NOMO-1 treated with dmso at 0.1 percent for 144 hours (cell line): Measurements from ENCODE around the gene DAGLA.
A peak's percentile ranks its signal among the peaks of the same experiment; 100 is the strongest.

Experiments used
- DNase-seq: peaks from one replicate; lab custom pipeline; 2025; ENCODE audit not compliant: unreplicated experiment; lab: John Stamatoyannopoulos, UW

DAGLA gene

DNA sequence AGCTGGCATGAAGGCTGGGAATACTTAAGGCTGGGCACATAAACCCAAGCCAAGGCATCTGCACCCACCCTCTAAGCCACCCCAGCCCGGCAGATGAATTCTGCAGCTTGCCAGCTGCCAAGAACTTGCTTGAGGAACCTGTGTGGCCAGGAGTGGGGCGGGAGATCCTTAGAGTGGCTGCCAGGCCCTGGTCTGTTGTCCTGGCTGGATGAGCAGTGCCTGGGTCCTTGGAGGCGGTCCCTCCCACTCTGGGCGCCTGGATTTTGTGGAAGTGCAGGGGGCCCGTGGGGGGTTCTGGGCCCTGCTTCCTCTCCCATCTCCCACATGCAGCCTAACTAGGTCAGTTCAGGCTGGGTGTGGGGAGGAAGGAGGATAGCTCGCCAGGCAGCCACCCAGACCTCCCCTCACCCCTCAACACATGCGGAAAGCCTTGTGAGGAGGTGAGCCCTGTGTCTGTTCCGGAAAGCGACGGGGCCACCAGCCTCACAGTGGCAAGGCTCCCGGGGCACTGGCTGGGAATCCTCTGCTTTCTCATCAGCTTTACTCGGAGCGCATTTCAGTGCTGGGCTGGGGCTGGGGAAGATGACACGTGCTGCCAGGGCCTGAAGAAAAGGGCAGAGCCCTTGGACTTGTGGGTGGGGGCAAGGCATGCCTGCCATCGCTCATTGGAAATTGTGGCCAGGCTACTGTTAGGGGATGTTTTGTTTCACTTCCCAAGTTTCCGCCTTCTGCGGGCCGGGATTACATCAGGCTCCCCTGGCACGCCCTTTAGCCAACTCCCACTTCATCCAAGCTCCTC lies 8.4 kb downstream of the DAGLA start:
- DNase-seq, result peak; percentile 75

DNA sequence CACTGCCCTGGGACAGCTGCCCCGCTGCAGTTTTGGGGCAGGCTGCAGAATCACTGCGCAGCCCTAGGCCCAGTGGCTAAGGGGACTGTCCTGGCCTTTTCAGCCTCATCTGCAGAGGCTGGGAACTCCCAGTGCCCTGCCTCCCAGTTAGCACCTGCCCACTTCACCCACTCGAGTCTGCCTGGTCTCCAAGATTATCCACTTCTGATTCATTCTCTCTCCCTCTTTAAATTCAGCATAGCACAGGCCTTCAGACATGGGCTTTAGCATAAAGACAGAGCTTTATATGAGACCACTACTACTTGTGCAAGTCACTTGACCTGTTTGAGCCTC lies 8.9 kb downstream of the DAGLA start:
- DNase-seq, result no peak

DNA sequence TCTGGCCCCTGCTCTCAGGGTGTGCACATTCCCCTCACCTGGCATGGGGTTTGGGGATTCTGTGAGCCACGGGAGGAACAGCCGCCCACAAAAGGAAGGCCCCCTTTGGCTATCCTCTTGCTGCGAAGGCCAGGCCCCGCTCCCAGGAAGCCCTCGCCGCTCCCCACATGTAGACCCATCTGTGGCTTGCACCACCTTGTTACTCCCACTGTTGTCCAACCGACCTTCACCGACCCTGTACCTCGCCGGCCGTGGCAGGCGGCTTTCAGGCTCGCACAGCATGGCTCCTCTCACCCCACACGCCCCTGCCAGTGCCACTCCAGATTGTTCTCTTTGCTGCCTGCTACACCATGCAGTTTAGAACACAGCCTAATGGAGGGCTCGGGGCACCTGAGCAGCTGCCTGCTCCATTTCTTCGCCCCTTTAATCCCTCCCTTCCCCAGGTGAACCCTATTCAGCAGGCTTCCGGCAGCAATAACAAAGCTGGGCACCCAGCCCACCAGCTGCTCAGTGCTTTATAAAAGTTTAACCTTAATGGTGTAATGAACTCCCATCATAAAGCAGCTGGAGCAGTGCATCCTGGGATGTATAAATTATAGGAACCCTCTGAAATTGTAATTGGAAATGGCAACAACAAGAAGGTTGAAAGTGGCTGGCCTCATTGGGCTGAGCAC lies 10.7 kb downstream of the DAGLA start:
- no peak for DNase-seq

DNA sequence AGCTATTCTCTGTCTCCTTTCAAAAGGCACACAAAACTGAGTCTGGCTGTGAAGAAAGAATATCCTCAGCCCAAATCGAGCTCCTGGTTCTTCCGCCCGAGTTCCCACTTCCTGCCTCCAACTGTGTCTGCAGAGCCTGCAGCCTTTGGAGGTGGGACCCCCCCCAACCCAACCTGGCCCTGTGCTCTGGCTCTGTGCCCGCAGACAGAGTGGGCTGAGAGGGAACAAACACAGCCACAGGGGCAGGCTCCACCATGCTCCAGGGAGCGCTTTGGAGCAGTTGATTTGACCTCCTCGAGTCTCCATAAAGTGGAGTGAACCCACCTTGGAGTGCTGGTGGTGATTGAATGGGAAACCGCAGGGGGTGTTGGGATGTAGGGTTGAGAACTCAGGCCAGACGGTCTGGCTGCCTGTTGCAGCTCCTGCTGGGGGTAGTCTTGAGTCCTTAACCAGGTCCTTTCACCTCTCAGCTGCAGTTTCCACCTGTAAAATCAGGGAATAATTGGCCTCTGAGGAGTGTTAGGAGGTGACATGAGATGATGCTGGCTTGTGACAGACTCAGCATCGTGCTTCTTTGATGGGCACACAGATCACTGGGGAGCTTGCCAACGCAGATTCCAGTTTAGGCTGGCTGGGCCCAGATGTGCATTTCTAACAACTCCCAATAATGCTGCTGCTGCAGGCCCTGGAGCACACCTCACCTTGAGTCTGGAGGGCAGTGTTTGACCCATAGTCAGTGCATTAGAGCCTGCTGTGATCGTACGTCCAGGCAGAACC lies 11.4 kb downstream of the DAGLA start:
- DNase-seq, result no peak

DNA sequence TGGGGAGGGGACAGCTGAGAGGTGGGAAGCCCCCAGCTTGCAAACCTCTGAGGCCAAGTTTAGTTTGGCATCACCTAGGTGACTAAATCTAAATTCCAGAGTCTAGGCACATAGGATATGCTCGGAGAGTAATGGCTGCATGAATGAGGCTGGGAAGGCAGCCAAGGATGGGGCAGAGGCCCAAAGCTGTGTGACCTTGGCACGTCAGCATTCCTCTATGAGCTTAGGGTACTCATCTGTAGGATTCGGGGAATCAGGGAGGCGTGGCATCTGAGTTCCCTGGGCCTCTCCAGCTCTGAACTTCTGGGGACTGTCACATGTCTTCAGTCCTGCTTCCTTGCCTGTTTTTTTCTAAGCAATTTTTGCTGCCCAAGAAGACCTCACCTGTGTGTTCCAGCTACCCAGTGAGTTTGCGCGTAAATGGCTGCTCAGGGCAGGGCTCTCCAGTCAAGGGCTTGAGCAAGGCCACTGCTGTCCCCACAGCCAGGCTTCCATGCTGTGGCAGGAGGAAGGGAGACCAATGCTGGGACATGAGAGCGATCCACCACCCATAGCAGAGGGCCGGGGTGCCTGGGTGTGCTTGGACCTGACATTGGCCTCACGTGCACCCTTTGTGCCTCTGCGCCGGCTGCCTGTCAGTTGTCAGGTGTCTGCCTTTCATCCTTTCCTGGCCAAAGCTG lies 13.9 kb downstream of the DAGLA start:
- no peak for DNase-seq

DNA sequence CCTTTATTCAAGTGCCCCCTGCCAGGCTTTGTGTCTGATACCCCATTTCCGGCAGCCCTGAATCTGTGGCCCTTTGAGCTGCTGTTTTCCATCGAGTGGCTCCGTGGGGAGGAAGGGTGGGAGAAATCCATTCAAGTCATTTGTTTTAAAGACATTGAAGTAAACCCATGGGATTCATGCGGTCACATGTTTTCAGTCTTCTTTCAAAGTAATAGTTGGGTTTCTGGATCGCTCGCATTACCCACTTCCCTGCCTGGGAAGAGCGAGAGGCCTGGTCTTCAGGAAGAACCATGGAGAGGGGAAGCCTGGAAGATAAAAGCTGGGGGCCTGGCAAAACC lies 14.4 kb downstream of the DAGLA start:
- no peak for DNase-seq

DNA sequence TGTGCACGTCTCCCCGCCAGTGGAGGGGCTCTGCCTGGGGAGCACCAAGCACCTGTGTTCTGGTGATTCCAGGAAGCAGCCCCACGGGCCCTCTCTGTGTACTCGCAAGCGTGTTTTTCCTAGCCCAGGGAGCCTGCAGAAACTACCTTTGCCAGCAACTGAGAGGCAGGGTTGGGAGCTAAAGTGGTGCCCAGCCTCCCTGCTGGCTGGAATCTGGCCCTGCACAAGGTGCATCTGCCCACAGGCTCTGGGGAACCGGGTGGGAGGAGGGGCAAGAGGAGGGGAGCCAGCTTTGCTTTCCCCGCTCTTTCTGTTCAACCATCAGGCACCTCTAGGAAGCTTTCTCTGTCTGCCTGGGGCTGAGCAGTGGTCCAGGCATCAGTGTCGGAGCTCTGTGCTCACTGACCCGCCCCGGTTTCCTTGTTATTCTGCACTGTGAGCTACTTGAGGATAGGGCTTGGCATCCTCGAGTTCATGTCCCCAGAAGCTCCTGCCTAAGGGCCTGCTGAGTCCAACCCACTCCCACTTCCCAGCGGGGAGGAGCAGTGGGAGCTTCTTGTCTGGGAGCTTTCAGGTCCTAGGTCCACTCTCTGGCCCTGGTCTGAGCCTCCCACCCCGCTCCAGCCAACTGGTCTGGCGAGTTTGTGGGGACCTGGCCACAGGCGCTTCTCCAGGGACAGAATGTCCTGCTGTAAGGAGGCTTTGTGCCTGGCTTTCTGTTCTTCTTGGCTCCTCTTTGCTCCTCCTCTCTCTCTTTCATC lies 14.9 kb downstream of the DAGLA start:
- no peak for DNase-seq

DNA sequence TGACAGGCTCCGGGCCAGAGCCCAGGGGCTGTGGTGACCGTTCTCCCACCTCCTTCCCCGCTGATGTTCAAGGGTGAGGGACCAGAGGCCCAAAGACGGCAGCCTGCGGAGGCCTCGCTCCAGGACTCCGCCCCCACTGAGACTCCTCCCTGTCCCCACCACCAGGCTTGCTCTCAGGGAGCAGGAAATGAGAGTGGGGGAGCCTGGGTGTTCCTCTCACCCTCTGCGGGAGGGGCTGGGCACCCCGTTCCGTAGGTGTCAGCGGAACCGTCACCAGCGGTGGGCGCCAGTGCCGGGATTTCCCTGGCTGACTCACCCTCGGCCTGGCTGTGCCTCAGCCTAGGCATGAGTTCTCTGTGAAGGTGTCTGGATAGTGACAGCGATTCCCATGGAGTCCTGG lies 15.7 kb downstream of the DAGLA start:
- DNase-seq, result peak; percentile 37

DNA sequence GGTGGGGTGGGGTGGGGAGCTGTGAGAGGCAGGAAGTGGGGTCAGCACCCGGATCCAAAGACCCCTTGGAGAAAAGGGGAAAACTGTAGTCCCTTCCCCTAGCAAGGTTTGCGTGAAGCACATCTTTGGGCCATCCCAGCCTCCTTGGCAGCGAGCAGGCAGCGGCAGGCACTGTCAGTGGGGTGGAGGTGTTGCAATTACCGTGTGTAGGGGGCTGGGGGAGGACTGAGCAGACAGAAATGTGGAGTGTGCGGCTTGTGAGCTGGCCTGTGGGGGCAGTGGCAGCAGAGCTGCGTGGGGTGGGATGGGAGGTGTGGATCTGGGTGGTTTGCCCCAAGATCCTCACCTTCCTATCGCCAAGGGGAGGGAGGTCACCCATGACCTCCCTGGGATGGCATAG lies 16.4 kb downstream of the DAGLA start:
- DNase-seq, result no peak

DNA sequence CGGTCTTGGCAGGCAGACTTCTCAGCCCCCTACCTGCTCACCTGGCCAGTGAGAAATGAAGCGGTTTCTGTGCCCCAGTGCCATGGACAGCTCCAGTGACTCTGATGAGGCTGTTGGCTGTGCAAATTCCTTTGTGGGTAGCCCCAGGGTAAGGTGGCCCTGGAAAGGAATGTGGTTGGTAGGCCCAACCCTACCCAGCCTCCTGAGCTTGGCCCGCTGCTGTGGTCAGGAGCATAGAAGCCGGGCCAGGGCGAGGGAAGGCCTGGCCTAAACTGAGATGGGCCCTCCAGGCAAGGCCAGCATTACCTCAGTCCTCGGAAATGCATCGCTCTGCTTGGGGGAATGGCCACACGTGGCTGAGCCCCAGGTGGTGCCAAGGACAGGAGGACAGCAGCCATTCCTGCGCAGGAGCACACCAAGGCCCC lies 16.9 kb downstream of the DAGLA start:
- DNase-seq, result no peak

DNA sequence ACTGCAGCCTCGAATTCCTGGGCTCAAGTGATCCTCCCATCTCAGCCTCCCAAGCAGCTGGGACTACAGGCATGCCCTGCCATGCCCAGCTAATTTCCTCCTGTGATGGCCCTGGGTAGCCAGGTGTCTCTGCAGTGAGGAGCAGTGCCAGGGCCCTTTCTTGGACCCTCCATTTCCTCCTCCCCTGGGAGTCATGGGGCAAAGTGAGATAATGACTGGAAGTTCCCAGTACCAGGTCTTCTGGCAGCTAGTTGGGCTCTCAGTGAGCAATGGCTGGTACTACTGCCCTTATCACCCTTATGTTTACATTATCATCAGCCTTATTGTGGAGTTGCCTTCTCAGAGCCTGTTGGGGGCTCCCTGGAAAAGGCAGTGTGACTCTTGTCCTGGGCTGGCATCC lies 17.6 kb downstream of the DAGLA start:
- no peak for DNase-seq

DNA sequence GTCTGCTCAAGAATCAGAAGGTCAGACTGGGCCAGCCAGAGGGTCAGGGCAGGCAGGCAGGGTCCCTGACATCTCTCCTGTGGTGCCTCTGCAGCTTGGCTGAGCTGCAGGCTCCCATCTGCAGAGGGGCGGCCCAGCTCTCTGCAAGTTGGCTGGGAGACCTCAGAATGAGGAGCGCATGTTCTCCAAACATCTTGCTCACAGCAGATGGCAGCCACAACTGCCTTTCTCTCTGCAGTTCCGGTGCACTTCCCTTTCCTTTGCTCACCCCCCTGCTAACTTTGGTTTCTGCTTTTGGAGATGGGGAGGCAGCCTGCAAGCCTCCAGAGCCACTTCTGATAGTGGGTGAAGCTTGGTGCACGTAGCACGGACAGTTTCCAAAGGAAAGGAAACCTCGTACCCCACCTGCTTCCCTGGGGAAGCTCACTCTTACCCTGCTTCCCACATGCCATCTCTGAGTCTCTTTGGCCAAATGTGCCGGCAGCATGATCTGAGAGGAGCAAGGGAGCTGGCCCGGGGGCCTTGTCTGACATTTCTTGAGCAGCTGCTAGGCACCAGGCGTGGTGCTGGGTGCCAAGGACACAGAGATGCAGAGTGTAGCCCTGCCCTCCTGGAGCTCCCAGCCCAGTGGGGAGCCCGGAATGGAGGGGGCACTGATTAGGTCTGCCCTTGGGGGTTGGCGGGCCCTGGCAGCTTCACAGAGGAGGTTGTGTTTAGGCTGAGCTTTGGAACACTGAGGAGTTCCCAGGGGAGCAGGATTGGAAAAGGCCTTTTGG lies 18.2 kb downstream of the DAGLA start:
- peak; percentile 61 for DNase-seq

DNA sequence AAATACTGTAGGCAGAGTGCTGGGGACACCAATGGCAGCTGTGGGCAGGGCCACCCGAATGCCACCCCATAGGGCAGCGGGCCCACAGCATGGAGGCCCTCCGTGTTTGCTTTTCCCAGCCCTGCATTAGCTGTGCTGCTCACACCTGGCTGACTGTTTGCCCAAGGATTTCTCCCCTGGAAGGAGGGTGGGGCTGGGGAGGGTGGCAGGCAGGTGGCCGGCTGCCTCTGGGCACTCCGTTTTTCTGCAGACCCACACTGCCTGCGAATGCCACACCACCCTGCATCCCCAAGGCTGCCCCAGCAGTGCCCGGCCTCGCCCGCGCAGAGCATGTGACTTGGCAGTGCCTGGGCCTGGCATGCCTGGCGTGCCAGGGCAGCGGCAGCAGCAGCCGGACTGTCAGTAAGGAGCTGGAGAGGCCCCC lies 19.6 kb downstream of the DAGLA start:
- DNase-seq, result no peak

DNA sequence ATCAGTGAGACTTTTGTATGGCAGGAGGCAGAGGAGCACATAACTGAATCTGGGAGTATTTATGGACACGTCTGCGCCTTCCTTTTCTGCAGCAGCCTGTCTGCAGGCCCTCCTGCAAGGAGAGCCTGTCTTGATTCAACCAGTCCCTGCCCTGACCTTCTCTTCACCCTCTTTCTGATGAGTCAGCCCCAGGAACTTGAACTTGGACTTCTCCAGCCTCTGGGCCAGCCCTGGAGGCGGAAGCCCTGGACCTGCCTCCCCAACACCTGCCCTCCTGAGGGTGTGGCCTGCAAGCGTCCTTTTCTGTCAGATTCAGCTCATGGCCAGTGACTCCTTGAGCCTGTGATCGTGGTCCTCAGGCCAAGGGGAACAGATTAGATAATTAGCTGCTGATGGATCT lies 20.0 kb downstream of the DAGLA start:
- peak; percentile 12 for DNase-seq

DNA sequence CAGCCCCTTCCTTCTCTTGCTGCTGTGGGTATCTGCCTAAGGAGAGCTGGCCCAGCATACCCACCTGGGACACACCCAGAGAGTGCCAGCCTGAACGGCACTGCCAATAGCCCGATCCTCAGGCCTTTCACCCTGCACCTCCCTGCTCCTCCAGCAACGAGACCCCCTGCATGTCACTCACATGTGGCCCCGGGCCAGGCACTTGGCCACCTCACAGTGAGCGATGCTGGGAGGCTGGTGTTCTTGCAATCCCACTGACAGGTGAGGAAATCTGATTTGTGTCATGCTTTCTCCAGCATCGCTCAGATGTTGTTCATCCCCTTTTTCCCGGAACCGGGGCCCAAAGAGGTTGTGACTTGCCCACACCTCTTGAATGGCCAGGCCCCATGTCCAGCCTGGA lies 20.5 kb downstream of the DAGLA start:
- DNase-seq, result no peak

DNA sequence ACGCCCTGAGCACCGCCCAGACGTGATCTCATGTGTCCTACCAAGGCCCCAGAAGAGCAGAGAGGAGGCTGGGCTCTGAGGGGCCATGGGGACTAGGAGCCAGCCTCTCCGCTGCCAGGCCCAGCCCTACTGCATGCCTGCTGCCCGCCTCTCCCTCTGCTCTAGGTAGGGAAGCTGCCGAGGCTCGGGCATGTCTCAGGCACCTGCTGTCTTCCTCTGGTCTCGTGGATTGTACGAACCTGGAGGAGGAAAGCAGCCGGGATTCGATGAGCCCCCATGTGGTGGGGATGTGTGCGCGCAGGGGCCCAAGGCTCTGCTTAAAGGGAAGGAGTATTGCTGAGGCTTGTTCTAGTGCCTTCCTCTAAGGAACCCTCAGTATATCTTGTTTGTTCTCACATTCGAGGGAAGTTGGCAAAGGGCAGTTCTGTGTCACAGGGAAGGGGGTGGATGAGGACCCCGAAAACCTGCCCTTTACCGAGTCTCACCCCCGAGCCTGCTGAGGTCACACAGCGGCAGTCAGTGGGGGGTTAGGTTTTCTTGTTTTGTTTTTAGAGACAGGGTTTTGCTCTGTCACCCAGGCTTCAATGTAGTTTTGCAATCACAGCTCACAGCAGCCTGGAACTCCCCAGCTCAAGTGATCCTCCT lies 21.2 kb downstream of the DAGLA start:
- DNase-seq, result peak; percentile 46

DNA sequence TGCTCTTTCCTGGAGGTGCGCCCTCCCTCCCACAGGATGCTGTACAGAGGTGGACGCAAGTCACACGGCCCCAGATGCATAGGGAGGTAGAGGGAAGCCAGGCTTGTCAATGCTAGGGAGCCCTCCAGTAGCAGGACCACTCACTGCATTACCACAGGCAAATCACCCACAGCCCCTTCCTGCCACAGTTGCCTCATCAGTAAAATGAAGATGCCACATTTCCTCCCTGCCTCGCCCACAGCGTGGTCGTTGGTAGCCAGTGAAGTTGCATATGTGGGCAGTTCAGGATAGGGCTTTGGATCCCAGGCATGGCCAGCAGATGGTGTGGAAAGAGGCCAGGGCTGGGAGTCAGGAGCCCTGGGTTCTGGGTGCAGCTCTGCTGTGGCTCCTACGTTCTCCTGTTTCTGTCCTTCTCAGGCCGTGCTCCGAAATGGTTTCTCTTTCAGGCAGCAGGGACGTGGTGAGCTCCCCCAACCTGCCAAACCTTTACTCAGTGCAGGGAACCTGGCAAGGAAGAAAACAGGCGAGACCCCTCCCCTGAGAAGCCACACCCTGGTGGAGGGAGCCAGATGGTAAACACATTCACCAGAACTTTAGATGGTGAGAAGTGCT lies 22.6 kb downstream of the DAGLA start:
- DNase-seq, result no peak

DNA sequence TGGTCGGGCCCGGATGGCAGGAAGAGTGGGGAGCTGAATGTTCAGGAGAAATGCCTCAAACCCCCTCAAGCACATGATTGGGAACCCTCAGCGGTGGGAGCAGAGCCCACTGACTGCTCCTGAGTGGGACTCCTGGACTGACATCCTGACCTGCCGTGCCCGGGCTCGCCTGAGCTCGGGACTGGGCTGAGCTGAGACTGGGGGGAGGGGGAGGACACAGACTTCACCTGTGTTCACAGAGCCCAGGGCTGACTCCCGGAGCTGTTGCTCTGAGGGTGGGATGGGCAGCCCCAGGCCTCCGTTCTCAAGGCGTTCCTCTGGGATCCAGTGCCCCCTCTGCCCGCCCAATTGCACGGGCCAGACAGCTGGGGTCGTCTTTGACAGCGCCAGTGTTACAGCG lies 24.6 kb downstream of the DAGLA start:
- no peak for DNase-seq
